ENCODE measurements around the gene SDK1. TPM values are rescaled to one million over a fixed set of nuclear protein-coding genes. Genes with fewer than 3 reads are reported as not detected.

SDK1 gene
- total and polyA plus RNA-seq, 7 donors, result 0.31 to 2.4 (median 1.3) TPM

GRCh38 chr7:4173615-4174014 is 872.6 kb downstream of the SDK1 start:
- no peak for ATAC-seq
- Histone ChIP-seq H3K4me1 (no peaks in the 10 kb centered on the region), H3K27ac (no peak overlapping the region), H3K27me3 (ENCODE audit: insufficient read depth in 3 of 3, low read length in 2 of 3) (no peaks in the 10 kb centered on the region), H3K9me3 (no peaks in the 10 kb centered on the region), H3K36me3 (ENCODE audit: insufficient read depth in 1 of 2, low read depth in 1 of 2) (no peaks in the 10 kb centered on the region), H3K4me3 (no peak overlapping the region)
- peak in 1 of 2 donors; percentile 22 for DNase-seq
- WGBS, 3 donors, result 83 to 91% (median 91%) methylated on average over 9 of the region's 9 CpGs
- TF ChIP-seq CTCF (IDR thresholded peaks at IDR 0.05), result no peak
- intact Hi-C loops (cut with DNase I), result no loop called here

- Histone ChIP-seq H3K4me3 (no peak overlapping the region), H3K27ac (no peak overlapping the region), H3K27me3 (ENCODE audit: insufficient read depth in 3 of 3, low read length in 2 of 3) (no peaks in the 10 kb centered on the region), H3K9me3 (no peaks in the 10 kb centered on the region), H3K36me3 (ENCODE audit: insufficient read depth in 1 of 2, low read depth in 1 of 2) (no peaks in the 10 kb centered on the region), H3K4me1 (no peaks in the 10 kb centered on the region)
- ATAC-seq (no peak), DNase-seq (peak in 1 of 2 donors; percentile 21)
- 71 to 76% (median 74%) methylated on average over 8 of the region's 8 CpGs for WGBS, 3 donors
- intact Hi-C loops (cut with DNase I), result no loop called here
- no peak for TF ChIP-seq CTCF (IDR thresholded peaks at IDR 0.05)
These were observed 873.0 kb downstream of the SDK1 start for GRCh38 chr7:4174016-4174415.

GRCh38 chr7:4174451-4174850 is 873.4 kb downstream of the SDK1 start:
- ATAC-seq, result no peak
- Histone ChIP-seq H3K27me3 (ENCODE audit: insufficient read depth in 3 of 3, low read length in 2 of 3) (no peaks in the 10 kb centered on the region), H3K4me3 (no peak overlapping the region), H3K4me1 (no peaks in the 10 kb centered on the region), H3K27ac (no peak overlapping the region), H3K9me3 (no peaks in the 10 kb centered on the region), H3K36me3 (ENCODE audit: insufficient read depth in 1 of 2, low read depth in 1 of 2) (no peaks in the 10 kb centered on the region)
- 87 to 90% (median 89%) methylated on average over 11 of the region's 11 CpGs for WGBS, 3 donors
- intact Hi-C loops (cut with DNase I), result no loop called here
- TF ChIP-seq CTCF (IDR thresholded peaks at IDR 0.05), result no peak
- DNase-seq, result peak in 1 of 2 donors; percentile 36

- intact Hi-C loops (cut with DNase I), result no loop called here
- Histone ChIP-seq H3K27me3 (ENCODE audit: insufficient read depth in 3 of 3, low read length in 2 of 3) (no peaks in the 10 kb centered on the region), H3K9me3 (no peaks in the 10 kb centered on the region), H3K4me1 (no peaks in the 10 kb centered on the region), H3K4me3 (no peak overlapping the region), H3K36me3 (ENCODE audit: insufficient read depth in 1 of 2, low read depth in 1 of 2) (no peaks in the 10 kb centered on the region), H3K27ac (no peak overlapping the region)
- DNase-seq (no peak), ATAC-seq (no peak)
- TF ChIP-seq CTCF (IDR thresholded peaks at IDR 0.05), result no peak
- WGBS, 3 donors, result 92 to 95% (median 94%) methylated on average over 18 of the region's 18 CpGs
These were observed 873.8 kb downstream of the SDK1 start for GRCh38 chr7:4174884-4175283.

GRCh38 chr7:4175346-4175973 is 874.4 kb downstream of the SDK1 start:
- no peak for TF ChIP-seq CTCF (IDR thresholded peaks at IDR 0.05)
- DNase-seq, result peak in 1 of 2 donors; percentile 54
- Histone ChIP-seq H3K4me3 (no peak overlapping the region), H3K9me3 (no peaks in the 10 kb centered on the region), H3K27me3 (ENCODE audit: insufficient read depth in 3 of 3, low read length in 2 of 3) (no peaks in the 10 kb centered on the region), H3K27ac (no peak overlapping the region), H3K36me3 (ENCODE audit: insufficient read depth in 1 of 2, low read depth in 1 of 2) (no peaks in the 10 kb centered on the region), H3K4me1 (no peaks in the 10 kb centered on the region)
- WGBS, 3 donors, result 77 to 81% (median 79%) methylated on average over 34 of the region's 34 CpGs
- intact Hi-C loops (cut with DNase I), result no loop called here
- ATAC-seq, result no peak

Data from psoas muscle (tissue), 8 donors.